Measurements from ENCODE around the gene SLC6A18.

The SLC6A18 gene

GRCh38 chr5:1254196-1254595 is 29.0 kb downstream of the SLC6A18 start:
- H3K4me3 ChIP-seq (ENCODE audit: low read depth, low read length), result no peak overlapping the region
- DNase-seq (ENCODE audit: low read depth), result no peak
- no peak for TF ChIP-seq CTCF (IDR thresholded peaks at IDR 0.05; ENCODE audit: low read depth, low read length, missing control alignments)

GRCh38 chr5:1255081-1255561 is 29.9 kb downstream of the SLC6A18 start:
- DNase-seq (ENCODE audit: low read depth), result no peak
- no peak overlapping the region for H3K4me3 ChIP-seq (ENCODE audit: low read depth, low read length)
- no peak for TF ChIP-seq CTCF (IDR thresholded peaks at IDR 0.05; ENCODE audit: low read depth, low read length, missing control alignments)

GRCh38 chr5:1256776-1257175 is 31.6 kb downstream of the SLC6A18 start:
- no peak overlapping the region for H3K4me3 ChIP-seq (ENCODE audit: low read depth, low read length)
- TF ChIP-seq CTCF (IDR thresholded peaks at IDR 0.05; ENCODE audit: low read depth, low read length, missing control alignments), result no peak
- no peak for DNase-seq (ENCODE audit: low read depth)

GRCh38 chr5:1257363-1257762 is 32.2 kb downstream of the SLC6A18 start:
- DNase-seq (ENCODE audit: low read depth), result no peak
- no peak overlapping the region for H3K4me3 ChIP-seq (ENCODE audit: low read depth, low read length)
- TF ChIP-seq CTCF (IDR thresholded peaks at IDR 0.05; ENCODE audit: low read depth, low read length, missing control alignments), result no peak

GRCh38 chr5:1257841-1258240 is 32.7 kb downstream of the SLC6A18 start:
- no peak for TF ChIP-seq CTCF (IDR thresholded peaks at IDR 0.05; ENCODE audit: low read depth, low read length, missing control alignments)
- DNase-seq (ENCODE audit: low read depth), result no peak

GRCh38 chr5:1259806-1260480 is 34.8 kb downstream of the SLC6A18 start:
- DNase-seq (ENCODE audit: low read depth), result no peak
- no peak for TF ChIP-seq CTCF (IDR thresholded peaks at IDR 0.05; ENCODE audit: low read depth, low read length, missing control alignments)

More at GRCh38 chr5:1257841-1258240, 32.7 kb downstream of the SLC6A18 start:
- H3K4me3 ChIP-seq (ENCODE audit: low read depth, low read length), result no peak overlapping the region

GRCh38 chr5:1261643-1262042 is 36.5 kb downstream of the SLC6A18 start:
- no peak overlapping the region for H3K4me3 ChIP-seq (ENCODE audit: low read depth, low read length)
- no peak for DNase-seq (ENCODE audit: low read depth)
- no peak for TF ChIP-seq CTCF (IDR thresholded peaks at IDR 0.05; ENCODE audit: low read depth, low read length, missing control alignments)

More at GRCh38 chr5:1259806-1260480, 34.8 kb downstream of the SLC6A18 start:
- no peak overlapping the region for H3K4me3 ChIP-seq (ENCODE audit: low read depth, low read length)

All from GM12864 (cell line).